ENCODE measurements around the gene MFSD6L.

The MFSD6L gene

GRCh38 chr17:8791910-8792270 lies 7.3 kb downstream of the MFSD6L start:
- DNase-seq (ENCODE audit: low read depth in 2 of 2), result peak; percentile 36 to 51

DNA sequence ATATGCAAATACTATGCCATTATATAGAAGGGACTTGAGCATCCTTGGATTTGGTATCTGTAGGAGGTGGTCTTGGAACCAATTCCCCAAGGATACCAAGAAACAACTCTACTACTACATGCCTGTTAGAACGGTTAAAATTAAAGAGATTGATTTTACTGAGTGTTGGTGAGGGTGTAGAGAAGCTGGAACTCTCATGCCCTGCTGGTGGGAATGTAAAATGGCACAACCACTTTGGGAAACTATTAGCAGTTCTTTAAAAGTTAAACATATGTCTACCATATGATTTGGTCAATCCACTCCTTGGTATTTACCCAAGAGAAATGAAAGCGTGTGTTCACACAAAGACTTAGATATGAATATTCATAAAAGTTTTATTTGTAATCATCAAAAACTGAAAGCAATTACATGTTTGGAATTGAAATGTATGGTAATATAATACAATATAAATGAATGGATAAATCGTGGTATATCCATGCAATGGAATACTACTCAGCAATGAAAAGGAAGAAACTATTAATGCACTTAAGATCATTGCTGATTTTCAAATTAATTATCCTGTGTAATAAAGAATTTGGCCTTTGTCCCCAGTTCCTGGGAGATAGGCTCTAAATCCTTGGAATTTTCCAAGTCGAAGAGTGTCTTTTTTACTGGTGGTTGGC lies 7.8 kb downstream of the MFSD6L start:
- DNase-seq (ENCODE audit: low read depth in 2 of 2), result no peak

DNA sequence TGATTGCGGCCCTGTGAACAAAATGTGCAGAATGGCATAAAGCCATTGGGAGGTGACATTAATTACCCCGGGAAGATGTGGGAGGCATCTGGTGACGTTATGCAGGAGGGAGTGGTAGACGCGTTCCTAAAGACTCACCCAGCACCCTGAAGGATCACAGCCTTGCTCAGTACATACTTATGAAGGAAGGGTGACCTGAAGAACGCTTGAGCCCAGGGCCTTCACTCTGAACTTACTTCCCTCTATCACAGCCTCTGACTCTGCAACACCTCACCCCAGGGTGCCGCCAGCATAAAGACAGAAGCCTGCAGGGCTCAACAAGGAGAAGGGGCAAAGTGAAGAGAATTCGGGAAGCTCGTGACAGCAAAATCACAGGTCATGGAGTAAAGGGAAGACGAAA lies 9.4 kb downstream of the MFSD6L start:
- no peak for DNase-seq (ENCODE audit: low read depth in 2 of 2)

DNA sequence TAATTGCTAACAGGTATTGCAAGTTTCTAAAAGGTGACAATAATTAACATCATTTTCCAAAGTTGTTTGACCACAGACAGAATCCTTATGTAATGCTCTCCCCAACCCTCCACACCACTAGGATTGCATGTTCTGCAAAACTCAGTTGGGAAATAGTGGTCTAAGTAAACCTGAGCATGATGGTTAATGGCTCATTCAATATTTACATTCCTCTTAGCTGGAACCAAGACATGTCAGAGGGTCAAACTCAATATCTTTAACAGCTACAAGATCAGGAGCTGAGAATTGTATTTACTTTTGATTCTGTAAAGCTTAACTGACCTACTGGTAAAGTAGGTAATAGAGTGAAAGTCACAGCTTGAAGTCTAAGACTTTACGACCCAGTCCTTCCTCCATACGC lies 10.2 kb downstream of the MFSD6L start:
- no peak for DNase-seq (ENCODE audit: low read depth in 2 of 2)

DNA sequence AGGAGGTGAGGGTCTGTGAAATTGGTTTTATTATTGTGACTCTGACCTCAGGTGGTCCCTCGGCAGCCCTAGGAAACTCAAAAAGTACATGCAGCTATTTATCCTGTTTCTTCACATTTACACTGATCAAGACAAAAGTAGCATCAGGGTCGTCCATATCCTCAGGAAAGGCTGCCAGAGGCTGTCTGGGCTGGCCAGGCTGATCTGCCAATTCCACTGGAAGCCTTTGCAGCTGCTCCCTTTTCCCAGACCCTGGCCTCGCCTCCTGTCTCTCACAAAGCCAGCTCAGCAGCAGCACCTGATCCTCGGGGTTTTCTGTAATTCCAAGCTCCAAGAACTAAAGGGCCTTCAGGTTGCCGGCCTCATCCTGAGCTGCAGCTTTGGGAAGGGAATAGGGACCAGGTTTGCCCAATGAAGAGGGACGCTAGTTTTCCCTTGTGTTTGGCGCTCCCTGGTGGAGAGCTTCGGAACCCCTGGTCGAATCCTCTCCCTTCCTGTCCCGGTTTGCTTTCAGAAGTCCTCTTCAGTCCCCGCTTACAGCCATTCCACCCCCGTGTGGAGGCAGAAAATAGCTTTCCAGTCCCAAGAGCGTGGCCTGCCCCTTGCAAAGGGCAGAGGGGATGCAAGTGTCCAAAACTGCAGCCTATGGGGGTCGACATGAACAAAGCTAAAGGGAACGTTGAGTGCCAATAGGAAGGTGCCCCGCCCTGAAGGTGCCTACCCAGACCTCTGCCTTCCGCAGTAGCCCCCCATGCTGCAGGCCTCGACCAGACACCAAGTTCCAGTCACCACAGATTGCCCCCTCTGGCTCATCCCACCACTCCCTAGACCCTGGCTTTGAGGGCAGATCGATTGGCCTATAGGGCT lies 13.4 kb downstream of the MFSD6L start:
- DNase-seq (ENCODE audit: low read depth in 2 of 2), result peak; percentile 19 to 20

DNA sequence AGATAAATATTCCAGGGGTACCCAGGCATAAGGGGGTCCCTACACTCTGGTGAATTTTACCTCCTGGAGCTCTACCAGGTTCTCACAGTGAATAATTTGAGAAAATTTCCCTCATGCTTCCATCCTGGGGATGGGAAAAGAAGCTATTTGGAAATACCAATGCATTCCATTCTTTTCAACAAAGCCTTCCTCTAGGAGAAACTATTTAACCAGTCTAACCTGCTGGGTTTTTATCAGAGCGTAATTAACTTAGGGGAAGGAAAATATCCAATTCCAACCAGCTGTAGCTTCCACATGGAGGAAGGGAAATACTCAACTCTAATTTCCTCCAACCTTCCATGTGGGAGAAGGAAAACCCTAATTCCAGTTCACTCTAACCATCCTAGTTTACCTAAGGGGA lies 17.0 kb downstream of the MFSD6L start:
- no peak for DNase-seq (ENCODE audit: low read depth in 2 of 2)

- no peak for DNase-seq (ENCODE audit: low read depth in 2 of 2)
These were observed 17.4 kb downstream of the MFSD6L start for GRCh38 chr17:8781776-8782175.

DNA sequence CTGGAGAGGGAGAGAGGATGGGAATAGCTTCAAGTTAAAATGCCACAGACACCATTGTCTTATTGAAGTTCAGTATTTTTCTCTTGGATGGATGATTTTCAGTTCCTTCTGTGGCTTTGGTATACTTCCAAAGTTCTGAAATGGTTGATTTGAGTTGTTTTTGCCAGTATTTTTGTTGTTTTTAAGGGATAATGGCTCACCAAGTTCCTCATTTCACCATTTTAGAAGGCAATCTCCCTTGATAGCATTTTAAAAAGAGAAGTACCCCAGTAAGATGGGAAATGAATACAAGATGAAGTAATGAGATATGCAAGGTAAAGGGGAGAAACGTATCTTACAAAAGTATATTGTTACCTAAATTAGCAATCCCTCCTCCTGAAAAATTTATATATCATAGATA lies 22.3 kb downstream of the MFSD6L start:
- DNase-seq (ENCODE audit: low read depth in 2 of 2), result no peak

- no peak for DNase-seq (ENCODE audit: low read depth in 2 of 2)
These were observed 22.9 kb downstream of the MFSD6L start for GRCh38 chr17:8776248-8776647.

DNA sequence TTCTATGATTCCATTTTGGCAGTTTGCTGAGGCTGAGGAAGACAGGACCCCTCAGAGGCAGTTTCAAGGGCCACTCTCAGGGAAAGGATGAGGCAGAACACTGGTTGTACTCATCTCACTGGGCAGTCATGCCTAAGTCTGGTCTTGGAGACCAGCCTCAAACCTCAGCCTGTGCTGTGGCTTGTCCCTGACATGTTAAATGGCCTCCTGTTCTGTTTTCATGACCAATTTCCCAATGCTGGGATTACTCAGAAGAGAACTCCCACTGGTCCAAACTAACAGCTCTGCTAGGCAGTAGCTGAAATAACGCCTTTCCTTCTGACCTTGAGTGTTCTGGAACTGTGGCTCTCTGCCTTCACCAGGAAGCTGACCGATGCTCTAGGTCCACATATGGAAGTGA lies 32.4 kb downstream of the MFSD6L start:
- no peak for DNase-seq (ENCODE audit: low read depth in 2 of 2)

- DNase-seq (ENCODE audit: low read depth in 2 of 2), result no peak
These were observed 37.2 kb downstream of the MFSD6L start for GRCh38 chr17:8762012-8762411.

GRCh38 chr17:8758137-8758596 lies 41.0 kb downstream of the MFSD6L start, which contains the start of gene SPDYE4:
Gene SPDYE4 (minus strand): TSS chr17:8758546. CDS start chr17:8758382, 164 bp downstream.
- no peak for DNase-seq (ENCODE audit: low read depth in 2 of 2)

DNA sequence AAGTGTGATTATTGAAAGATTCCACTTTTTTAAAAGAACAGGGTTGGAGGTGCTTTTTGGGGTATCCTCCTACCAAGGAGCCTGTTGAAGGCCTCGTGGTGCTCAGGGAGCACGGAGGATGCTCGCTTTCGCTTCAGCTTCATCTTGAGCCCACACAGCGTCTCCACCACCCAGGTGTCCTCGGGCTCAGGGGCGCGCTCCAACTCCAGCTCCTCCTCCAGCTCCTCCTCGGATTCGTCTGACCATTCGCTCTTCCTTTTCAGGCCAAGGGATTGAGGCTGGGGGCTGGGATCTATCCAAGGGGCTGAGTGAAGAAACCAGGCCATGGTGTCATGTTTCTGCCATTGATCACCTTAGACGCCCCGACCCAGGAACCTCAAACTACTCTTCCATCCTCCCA lies 42.0 kb downstream of the MFSD6L start:
- DNase-seq (ENCODE audit: low read depth in 2 of 2), result no peak

DNA sequence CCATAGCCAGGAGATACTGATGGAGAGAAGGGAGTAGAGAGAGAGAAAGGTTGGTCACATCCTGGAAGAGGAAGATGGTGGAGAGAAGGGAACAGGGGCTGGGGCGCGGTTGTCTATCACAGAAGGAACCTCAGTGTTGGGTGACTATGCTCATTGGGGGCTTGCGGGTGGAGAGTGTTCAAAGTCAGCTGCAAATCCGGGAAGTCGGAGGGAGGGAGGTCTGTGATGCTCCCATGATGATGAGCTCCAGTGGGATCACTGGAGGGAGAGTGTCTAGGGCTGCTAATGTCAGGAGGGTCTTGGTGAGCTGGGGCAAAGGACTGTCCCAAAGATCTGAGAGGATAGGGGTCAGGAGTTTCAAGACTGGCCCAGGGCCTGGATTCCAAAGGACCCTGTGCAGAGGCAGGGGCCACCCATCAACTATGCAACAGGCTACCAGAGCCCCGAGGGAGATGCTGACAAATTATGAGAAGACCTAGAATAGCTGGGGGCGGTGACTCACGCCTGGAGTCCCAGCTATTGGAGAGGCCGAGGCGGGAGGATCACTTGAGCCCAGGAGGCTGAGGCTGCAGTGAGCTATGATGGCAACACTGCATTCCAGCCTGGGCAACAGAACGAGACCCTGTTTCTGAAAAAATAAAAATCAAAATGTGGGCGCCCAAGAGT lies 43.4 kb downstream of the MFSD6L start:
- DNase-seq (ENCODE audit: low read depth in 2 of 2), result no peak

- no peak for DNase-seq (ENCODE audit: low read depth in 2 of 2)
These were observed 44.3 kb downstream of the MFSD6L start for GRCh38 chr17:8754890-8755289.

DNA sequence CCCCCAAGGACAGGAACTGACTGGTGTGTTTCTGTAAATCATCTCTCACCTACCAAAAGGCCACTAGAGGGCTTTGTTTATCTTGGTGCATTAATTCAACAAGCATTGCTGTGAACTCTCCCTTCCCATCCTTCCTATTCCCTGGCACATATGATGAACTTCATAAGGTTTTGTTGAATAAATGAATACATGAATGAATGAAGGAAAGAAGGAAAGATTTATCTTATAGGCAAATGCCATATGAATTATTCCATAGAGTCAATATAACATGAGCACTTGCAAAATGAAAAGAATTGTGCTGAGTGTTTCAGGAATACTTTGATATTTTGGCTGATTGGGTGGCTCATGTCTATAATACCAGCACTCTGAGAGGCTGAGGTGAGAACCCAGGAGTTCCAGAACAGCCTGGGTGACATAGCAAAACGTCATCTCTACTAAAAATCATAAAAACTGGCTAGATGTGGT lies 45.2 kb downstream of the MFSD6L start:
- DNase-seq (ENCODE audit: low read depth in 2 of 2), result no peak

GRCh38 chr17:8753136-8753975 lies 45.8 kb downstream of the MFSD6L start:
- DNase-seq (ENCODE audit: low read depth in 2 of 2), result no peak

DNA sequence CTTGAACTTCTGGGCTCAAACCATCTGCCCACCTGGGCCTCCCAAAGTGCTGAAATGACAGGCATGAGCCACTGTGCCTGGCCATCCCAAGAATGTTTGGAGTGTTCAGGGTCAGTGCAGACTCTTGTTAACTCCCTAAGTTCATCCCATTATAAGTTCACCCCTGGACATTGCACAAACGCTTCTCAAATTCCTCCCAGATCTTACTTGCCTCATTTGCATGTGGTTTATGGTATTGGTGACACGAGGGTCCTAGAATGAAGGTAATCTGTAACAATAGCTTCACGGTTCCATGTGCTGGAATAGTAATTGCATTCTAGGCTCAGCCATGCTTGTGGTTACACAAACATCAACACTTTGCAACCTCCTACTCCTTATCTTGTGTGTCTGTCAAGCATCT lies 49.5 kb downstream of the MFSD6L start:
- DNase-seq (ENCODE audit: low read depth in 2 of 2), result no peak

DNA sequence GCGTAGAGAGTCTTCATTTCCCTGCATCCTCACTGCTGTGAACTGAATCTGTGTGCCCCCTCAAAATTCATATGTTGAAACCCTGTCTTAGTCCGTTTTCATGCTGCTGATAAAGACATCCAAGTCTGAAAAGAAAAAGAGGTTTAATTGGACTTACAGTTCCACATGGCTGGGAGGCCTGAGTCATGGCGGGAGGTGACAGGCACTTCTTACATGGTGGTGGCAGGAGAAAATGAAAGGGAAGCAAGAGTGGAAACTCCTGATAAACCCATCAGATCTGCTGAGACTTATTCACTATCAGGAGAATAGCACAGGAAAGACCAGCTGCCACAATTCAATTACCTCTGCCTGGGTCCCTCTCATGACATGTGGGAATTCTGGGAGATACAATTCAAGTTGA lies 51.4 kb downstream of the MFSD6L start:
- no peak for DNase-seq (ENCODE audit: low read depth in 2 of 2)
